K562 (cell line): ENCODE measurements around the gene SLC7A6OS. TPM values are rescaled to one million over a fixed set of nuclear protein-coding genes. Genes with fewer than 3 reads are reported as not detected.

Source experiments
- AFF4 ChIP-seq: sonication (generic); formaldehyde crosslinking; IDR thresholded peaks from 2 replicates; pipeline ENCODE4 v1.8.0; 2023; ENCODE audit warnings: mild to moderate bottlenecking, missing genetic modification reagents
- CEBPZ ChIP-seq: fragments of 150-350 bp; IDR thresholded peaks from 2 replicates; pipeline ENCODE4 v1.6.1; 2014; ENCODE audit warnings: low read depth, mild to moderate bottlenecking, low read length, borderline replicate concordance
- ELK1 ChIP-seq: sonication (generic); formaldehyde crosslinking; IDR thresholded peaks from 2 replicates; pipeline ENCODE4 v1.8.1; 2022; ENCODE audit warnings: missing genetic modification reagents
- EP400 ChIP-seq: fragments of 450-650 bp; IDR thresholded peaks from 2 replicates; pipeline ENCODE4 v1.6.1; 2017; ENCODE audit warnings: antibody characterized with exemption, mild to moderate bottlenecking, moderate library complexity
- ETV5 ChIP-seq: sonication (generic); formaldehyde crosslinking; IDR thresholded peaks from 2 replicates; pipeline ENCODE4 v1.4.0; 2020; ENCODE audit warnings: low read depth, mild to moderate bottlenecking, missing genetic modification reagents
- GATAD2B ChIP-seq: fragments of 450-650 bp; IDR thresholded peaks from 2 replicates; pipeline ENCODE4 v1.6.1; 2017; ENCODE audit warnings: mild to moderate bottlenecking, borderline replicate concordance
- HIVEP1 ChIP-seq: fragments of 250-450 bp; sonication (Bioruptor Pico); IDR thresholded peaks from 2 replicates; pipeline ENCODE4 v1.4.0; 2020; ENCODE audit warnings: mild to moderate bottlenecking
- KLF16 ChIP-seq: IDR thresholded peaks from 2 replicates; pipeline ENCODE4 v1.6.1; 2016; ENCODE audit warnings: antibody characterized with exemption
- NRF1 ChIP-seq, 2 experiments: fragments of 450-650 bp; IDR thresholded peaks in 1 of 2; conservative IDR thresholded peaks in 1 of 2; 2 replicates each; pipeline ENCODE4 v1.6.1; 2014; ENCODE audit warnings: mild to moderate bottlenecking in 2 of 2
- SAFB ChIP-seq: fragments of 200-400 bp; formaldehyde crosslinking; IDR thresholded peaks from 2 replicates; pipeline ENCODE4 v1.6.1; 2017; ENCODE audit warnings: low read depth, low read length, borderline replicate concordance
- SMAD1 ChIP-seq: fragments of 150-350 bp; IDR thresholded peaks from 2 replicates; pipeline ENCODE4 v1.6.1; 2014; ENCODE audit warnings: low read length, low read depth; ENCODE audit not compliant: partially characterized antibody
- ZNF354B ChIP-seq: fragments of 250-450 bp; sonication (Bioruptor Pico); IDR thresholded peaks from 2 replicates; pipeline ENCODE4 v1.4.0; 2020
- polyA plus RNA-seq, 8 experiments: library from polyadenylated mRNA; depleted of rRNA in 4 of 8; stranded (reverse) in 5 of 8; unstranded in 3 of 8; fragments of >200 nt; fragmentation: Nextera tagmentation in 2 of 8; fragmentation: Illumina TruSeq in 1 of 8; extraction: Ambion mirVana in 2 of 8; extraction: Trizol in 1 of 8; gene quantifications; 2 replicates each; pipeline versions ENCODE4 v1.2.1 to v1.2.3, GENCODE V29; 2011 to 2014; ENCODE audit warnings: inconsistent platforms in 1 of 8, missing spikeins in 1 of 8
- total RNA-seq, 7 experiments: library from RNA; depleted of rRNA in 6 of 7; stranded (reverse); fragments of >200 nt in 6 of 7; fragmentation: Illumina TruSeq in 2 of 7; extraction: Trizol in 2 of 7; gene quantifications; 2 replicates each; pipeline versions ENCODE4 v1.2.1 to v1.2.3, GENCODE V29; 2011 to 2021; ENCODE audit warnings: low replicate concordance in 1 of 7

SLC7A6OS gene
- total and polyA plus RNA-seq, 9 of the 15 experiments (the other 6 are each of a cell fraction or from before 2014, with no cell fraction given), result 2.7 to 23.6 (median 17.2) TPM

- TF ChIP-seq KLF16 (0 out of 2 replicates have a peak, but pooled peaks have one; percentile 37), NRF1 (conservative IDR thresholded peaks at IDR 0.05 in 1 of 2, IDR thresholded peaks at IDR 0.05 in 1 of 2) (peak; percentile 69 to 74), CEBPZ (no peak), GATAD2B (peak; percentile 99), ELK1 (CRISPR knock-in tag) (no peak), ZNF354B (no peak), EP400 (peak; percentile 83), SMAD1 (peak; percentile 20), HIVEP1 (no peak), SAFB (peak; percentile 88), AFF4 (CRISPR knock-in tag) (peak; percentile 89), ETV5 (peak; percentile 80; the same call in 1 of the 2 replicates)
Measured at GRCh38 chr16:68264128-68265077, 46.3 kb downstream of the SLC7A6OS start, which contains the start of gene SLC7A6 (continued).
